B cell (primary cell): ENCODE measurements around the gene KRT74. TPM values are rescaled to one million over a fixed set of nuclear protein-coding genes. Genes with fewer than 3 reads are reported as not detected.
A peak's percentile ranks its signal among the peaks of the same experiment; 100 is the strongest.

Source experiments
- ATAC-seq: fragments of 200-7000 bp; cut with Tn5 transposase; one replicate; pipeline ENCODE4 v1.10.0; 2021; ENCODE audit warnings: low read depth, mild to moderate bottlenecking, moderate number of reproducible peaks, moderate library complexity
- CTCF ChIA-PET: fragments of 350-600 bp; sonication (Branson Sonifier 250); formaldehyde crosslinking; loops from one replicate; lab custom pipeline; 2021; ENCODE audit warnings: antibody characterized with exemption, inconsistent platforms; lab: Charles Lee
- POLR2A ChIA-PET: fragments of 350-600 bp; sonication (Branson Sonifier 250); formaldehyde crosslinking; loops from one replicate; lab custom pipeline; 2021; ENCODE audit warnings: antibody characterized with exemption; lab: Charles Lee
- DNase-seq: peaks from one replicate; pipeline ENCODE4 v3.0.0; 2013
- H2AFZ ChIP-seq: 2 replicates; pipeline ENCODE4 v1.6.1; 2012; ENCODE audit warnings: mild to moderate bottlenecking, low read depth, low read length; ENCODE audit not compliant: insufficient read depth, poor library complexity, severe bottlenecking
- H3K27ac ChIP-seq, 2 donors: 1 replicate in 1 of 2; 2 replicates in 1 of 2; pipeline ENCODE4 v1.5.1; 2012 to 2013; ENCODE audit warnings: low read length in 2 of 2, mild to moderate bottlenecking in 2 of 2, moderate library complexity in 1 of 2
- H3K27me3 ChIP-seq, 4 experiments: fragments of 200-600 bp in 1 of 4; sonication (generic) in 1 of 4; replicated peaks in 1 of 4; 1 replicate in 2 of 4; 2 replicates in 2 of 4; pipeline versions ENCODE4 v1.6.1 to v1.7.0; 2013 to 2016; ENCODE audit warnings: low read length in 3 of 4, mild to moderate bottlenecking in 2 of 4, mixed read lengths in 1 of 4, moderate library complexity in 1 of 4; ENCODE audit not compliant: insufficient read depth in 4 of 4, control insufficient read depth in 3 of 4; ENCODE audit errors: control extremely low read depth in 1 of 4
- H3K36me3 ChIP-seq, 2 experiments: replicated peaks in 1 of 2; 1 replicate in 1 of 2; 2 replicates in 1 of 2; pipeline versions ENCODE4 v1.6.1 to v1.7.1; 2013; ENCODE audit warnings: low read length in 1 of 2; ENCODE audit not compliant: insufficient read depth in 2 of 2, control insufficient read depth in 1 of 2; ENCODE audit errors: control extremely low read depth in 1 of 2, extremely low read depth in 1 of 2
- H3K4me1 ChIP-seq, 2 donors: fragments of 200-600 bp in 1 of 2; sonication (generic) in 1 of 2; 1 replicate in 1 of 2; 2 replicates in 1 of 2; pipeline versions ENCODE4 v1.5.1 to v1.6.1; 2013 to 2017; ENCODE audit warnings: low read length in 2 of 2; ENCODE audit not compliant: control insufficient read depth in 2 of 2, insufficient read depth in 2 of 2
- H3K4me2 ChIP-seq: replicated peaks from 2 replicates; pipeline ENCODE3; 2012; ENCODE audit warnings: mild to moderate bottlenecking, low read depth, low read length; ENCODE audit not compliant: poor library complexity, severe bottlenecking
- H3K4me3 ChIP-seq, 5 experiments: fragments of 200-600 bp in 1 of 5; sonication (generic) in 1 of 5; 1 replicate in 3 of 5; 2 replicates in 2 of 5; pipeline versions ENCODE4 v1.5.1 to v1.7.0; 2011 to 2016; ENCODE audit warnings: low read length in 4 of 5, mild to moderate bottlenecking in 4 of 5, low read depth in 2 of 5, control low read depth in 1 of 5, moderate library complexity in 1 of 5; ENCODE audit not compliant: insufficient read depth in 1 of 5; ENCODE audit errors: control extremely low read depth in 1 of 5, extremely low read depth in 1 of 5
- H3K79me2 ChIP-seq: fragments of 200-600 bp; sonication (generic); one replicate; pipeline ENCODE4 v1.6.0; 2016; ENCODE audit warnings: low read length; ENCODE audit not compliant: control insufficient read depth, insufficient read depth
- H3K9ac ChIP-seq: fragments of 200-600 bp; sonication (generic); 2 replicates; pipeline ENCODE4 v1.6.1; 2017; ENCODE audit warnings: mild to moderate bottlenecking, low read length, moderate library complexity
- H3K9me3 ChIP-seq, 3 donors: one replicate each; pipeline versions ENCODE4 v1.6.1 to v1.7.1; 2013; ENCODE audit warnings: low read length in 2 of 3; ENCODE audit not compliant: control insufficient read depth in 2 of 3, insufficient read depth in 1 of 3; ENCODE audit errors: control extremely low read depth in 1 of 3
- H4K20me1 ChIP-seq: 2 replicates; pipeline ENCODE4 v1.6.0; 2012; ENCODE audit warnings: mild to moderate bottlenecking, low read length; ENCODE audit not compliant: insufficient read depth, control insufficient read depth, poor library complexity, severe bottlenecking
- H3K27ac Mint-ChIP-seq: one replicate; pipeline ENCODE4 v1.8.0; 2021; ENCODE audit warnings: mixed read lengths
- H3K27me3 Mint-ChIP-seq: one replicate; pipeline ENCODE4 v1.8.0; 2021; ENCODE audit warnings: mixed read lengths
- H3K4me1 Mint-ChIP-seq: one replicate; pipeline ENCODE4 v1.8.0; 2021; ENCODE audit warnings: mixed read lengths
- H3K4me3 Mint-ChIP-seq: one replicate; pipeline ENCODE4 v1.8.0; 2021; ENCODE audit warnings: mixed read lengths
- H3K9me3 Mint-ChIP-seq: one replicate; pipeline ENCODE4 v1.8.0; 2022; ENCODE audit warnings: mixed read lengths; ENCODE audit not compliant: insufficient read depth
- CTCF ChIP-seq: fragments of 200-600 bp; IDR thresholded peaks from one replicate; pipeline ENCODE4 v1.8.0; 2022; ENCODE audit warnings: antibody characterized with exemption, mild to moderate bottlenecking
- EZH2 ChIP-seq: IDR thresholded peaks from 2 replicates; pipeline ENCODE4 v1.6.1; 2012; ENCODE audit warnings: borderline replicate concordance, low read depth, mild to moderate bottlenecking, moderate library complexity, low read length; ENCODE audit not compliant: insufficient read depth, poor library complexity, severe bottlenecking
- WGBS: methylation state at CpG from one replicate; pipeline ENCODE4 v1.1.5; 2013; ENCODE audit warnings: missing lambda C conversion rate; ENCODE audit not compliant: insufficient coverage; 5-methylcytosine and 5-hydroxymethylcytosine counted together
- intact Hi-C: fragments of 100-400 bp; cut with micrococcal nuclease; formaldehyde crosslinking; loops from one replicate; pipeline ENCODE4 v1.10.0; 2022
- polyA plus RNA-seq: library from polyadenylated mRNA; depleted of rRNA; stranded (reverse); fragments of >200 nt; gene quantifications from 2 replicates; pipeline ENCODE4 v1.2.3, GENCODE V29; 2012
- total RNA-seq, 2 donors: library from RNA; stranded (reverse); fragments of 120-200 nt in 1 of 2; gene quantifications; 1 replicate in 1 of 2; 2 replicates in 1 of 2; pipeline versions ENCODE4 v1.2.3 to v1.2.4, GENCODE V29; 2013 to 2022

Gene KRT74
- total and polyA plus RNA-seq, 2 donors (not counting 1 experiment from before 2014, with no cell fraction given) = not detected

DNA sequence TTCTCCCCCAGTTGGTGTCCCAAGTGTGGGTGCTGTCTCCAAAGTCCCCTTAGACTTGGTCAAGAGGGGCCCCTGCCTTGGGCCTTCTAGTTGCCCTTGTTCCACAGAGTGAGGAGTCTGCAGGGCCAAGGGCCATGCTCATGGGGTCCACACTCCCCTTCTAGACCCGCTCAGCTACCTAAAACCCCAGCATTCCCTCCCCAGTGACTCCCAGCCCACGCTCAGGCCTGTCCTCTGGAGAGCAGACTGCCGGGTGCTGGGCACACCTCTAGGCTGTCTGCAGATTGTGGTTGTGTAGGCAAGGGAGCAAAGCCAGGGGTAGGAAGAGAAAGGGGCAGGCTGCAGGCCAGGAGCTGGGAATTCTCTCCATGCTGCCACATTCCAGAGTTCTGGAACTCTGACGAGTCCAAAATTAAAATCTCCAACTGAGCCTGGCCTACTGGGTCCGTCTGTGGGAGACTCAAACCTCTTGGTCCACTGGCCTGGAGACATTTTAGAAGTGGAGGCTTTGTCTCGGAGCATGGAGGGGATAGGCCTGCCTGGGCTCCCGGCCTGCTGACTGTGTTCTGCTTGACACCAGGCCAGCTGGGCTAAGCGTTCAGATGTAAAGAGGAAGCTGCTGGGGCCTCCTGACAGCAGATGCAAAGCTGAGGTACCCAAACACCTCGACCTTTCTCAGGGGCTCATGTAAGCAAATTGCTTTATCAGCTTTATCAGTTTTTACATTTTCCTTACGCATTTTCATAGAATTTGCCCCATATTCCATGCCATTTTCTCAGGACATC, 39.8 kb downstream of the KRT74 start:
- ChIA-PET POLR2A (no interaction called here), CTCF (no interaction called here)
- no peak overlapping the region for H3K4me2 ChIP-seq
- Mint-ChIP-seq H3K4me1 (no peaks in the 10 kb centered on the region), H3K27me3 (peaks cover 4% of the 10 kb centered on the region), H3K27ac (peak overlapping the region; percentile 20), H3K4me3 (no peak overlapping the region), H3K9me3 (no peaks in the 10 kb centered on the region)
- no peak overlapping the region for H3K9ac ChIP-seq
- H3K27me3 ChIP-seq = peaks cover 0 to 5% (median 0%) of the 10 kb centered on the region in 4 experiments
- no peaks in the 10 kb centered on the region for H3K9me3 ChIP-seq
- DNase-seq (no peak), ATAC-seq (no peak)
- H3K36me3 ChIP-seq = no peaks in the 10 kb centered on the region
- WGBS = 65% methylated on average over 7 of the region's 10 CpGs
- H3K4me3 ChIP-seq = no peak overlapping the region
- no peak overlapping the region for H2AFZ ChIP-seq
- TF ChIP-seq CTCF (no peak), EZH2 (no peak)
- H4K20me1 ChIP-seq = no peaks in the 10 kb centered on the region
- no peaks in the 10 kb centered on the region for H3K79me2 ChIP-seq
- intact Hi-C loops = no loop called here
- H3K4me1 ChIP-seq = no peaks in the 10 kb centered on the region
- no peak overlapping the region for H3K27ac ChIP-seq

GRCh38 chr12:52532636-52533035, 41.0 kb downstream of the KRT74 start:
- Histone ChIP-seq H3K9ac (no peak overlapping the region), H3K79me2 (no peaks in the 10 kb centered on the region), H3K4me1 (no peaks in the 10 kb centered on the region), H3K27ac (no peak overlapping the region), H4K20me1 (no peaks in the 10 kb centered on the region), H3K9me3 (no peaks in the 10 kb centered on the region), H3K4me2 (no peak overlapping the region), H3K4me3 (no peak overlapping the region), H3K36me3 (no peaks in the 10 kb centered on the region), H2AFZ (no peak overlapping the region), H3K27me3 (peaks cover 0 to 5% (median 0%) of the 10 kb centered on the region in 4 experiments)
- H3K4me1 Mint-ChIP-seq = no peaks in the 10 kb centered on the region
- H3K4me3 Mint-ChIP-seq = no peak overlapping the region
- POLR2A ChIA-PET = no interaction called here
- intact Hi-C loops = no loop called here
- 70% methylated on average over 3 of the region's 4 CpGs for WGBS
- ATAC-seq (no peak), DNase-seq (no peak)
- TF ChIP-seq EZH2 (no peak), CTCF (no peak)
- no peak overlapping the region for H3K27ac Mint-ChIP-seq
- CTCF ChIA-PET = no interaction called here
- H3K27me3 Mint-ChIP-seq = peaks cover 4% of the 10 kb centered on the region
- H3K9me3 Mint-ChIP-seq = no peaks in the 10 kb centered on the region
